ENCODE data around the gene POFUT1.
"Not testable (repeated sequence)": the region's sequence is repeated elsewhere in the genome, so short reads cannot be mapped to it uniquely, and the experiment has no call there.

The POFUT1 gene

GRCh38 chr20:32274359-32274758 lies 66.7 kb downstream of the POFUT1 start:
- peak in 1 of 2 donors; percentile 3 for DNase-seq
- no peaks in the 10 kb centered on the region for H3K9me3 ChIP-seq
- H3K27me3 ChIP-seq: peaks cover 0 to 23% of the 10 kb centered on the region in 2 donors
- H3K4me1 ChIP-seq: peaks cover 0 to 19% (median 13%) of the 10 kb centered on the region in 4 donors
- H3K36me3 ChIP-seq: no peaks in the 10 kb centered on the region
- H3K4me3 ChIP-seq: no peak overlapping the region
- TF ChIP-seq CTCF (IDR thresholded peaks at IDR 0.05): no peak
- H3K27ac ChIP-seq: no peak overlapping the region
- intact Hi-C loops (cut with DNase I; ENCODE audit: low total_unique reads): no loop called here

- H3K9me3 ChIP-seq; H3K4me3 ChIP-seq; DNase-seq; H3K36me3 ChIP-seq; H3K27ac ChIP-seq; intact Hi-C loops (cut with DNase I; ENCODE audit: low total_unique reads): not testable (repeated sequence)
- Histone ChIP-seq H3K27me3 (peaks cover 0 to 23% of the 10 kb centered on the region in 2 donors), H3K4me1 (peaks cover 0 to 19% (median 13%) of the 10 kb centered on the region in 4 donors)
Observed at GRCh38 chr20:32275163-32275562, 67.5 kb downstream of the POFUT1 start.

- intact Hi-C loops (cut with DNase I; ENCODE audit: low total_unique reads): no loop called here
Observed at GRCh38 chr20:32277361-32278198, 69.9 kb downstream of the POFUT1 start, which contains the start of gene KIF3B. Gene KIF3B, plus strand, starts transcription at chr20:32277651. Its CDS starts 32,127 bp downstream, at chr20:32309778.

GRCh38 chr20:32278199-32278643 lies 70.5 kb downstream of the POFUT1 start:
- peak overlapping the region; percentile 79 to 85 for H3K4me3 ChIP-seq
- intact Hi-C loops (cut with DNase I; ENCODE audit: low total_unique reads): no loop called here
- H3K27ac ChIP-seq: peak overlapping the region; percentile 76 to 79
- H3K27me3 ChIP-seq: no peaks in the 10 kb centered on the region
- H3K9me3 ChIP-seq: no peaks in the 10 kb centered on the region
- H3K4me1 ChIP-seq: peaks cover 0 to 23% (median 13%) of the 10 kb centered on the region in 4 donors
- no peaks in the 10 kb centered on the region for H3K36me3 ChIP-seq
- TF ChIP-seq CTCF (IDR thresholded peaks at IDR 0.05): no peak
- peak in 1 of 2 donors; percentile 43 for DNase-seq

More at GRCh38 chr20:32277361-32278198, 69.9 kb downstream of the POFUT1 start, which contains the start of gene KIF3B:
- Histone ChIP-seq H3K27me3 (peaks cover 0 to 2% of the 10 kb centered on the region in 2 donors), H3K4me1 (peaks cover 0 to 22% (median 13%) of the 10 kb centered on the region in 4 donors), H3K4me3 (peak within 1 kb of the TSS; percentile 79 to 85), H3K9me3 (no peaks in the 10 kb centered on the region), H3K36me3 (no peaks in the 10 kb centered on the region), H3K27ac (peak within 1 kb of the TSS; percentile 76 to 79)
- DNase-seq: peak; percentile 87 to 91
- TF ChIP-seq CTCF (IDR thresholded peaks at IDR 0.05): no peak

GRCh38 chr20:32281711-32282110 lies 74.0 kb downstream of the POFUT1 start:
- intact Hi-C loops (cut with DNase I; ENCODE audit: low total_unique reads): no loop called here
- H3K4me3 ChIP-seq: no peak overlapping the region
- TF ChIP-seq CTCF (IDR thresholded peaks at IDR 0.05): no peak
- no peaks in the 10 kb centered on the region for H3K9me3 ChIP-seq
- H3K4me1 ChIP-seq: peaks cover 0 to 31% (median 22%) of the 10 kb centered on the region in 4 donors
- H3K27ac ChIP-seq: no peak overlapping the region
- DNase-seq: peak in 1 of 2 donors; percentile 9
- no peaks in the 10 kb centered on the region for H3K36me3 ChIP-seq
- H3K27me3 ChIP-seq: no peaks in the 10 kb centered on the region

GRCh38 chr20:32282461-32282860 lies 74.8 kb downstream of the POFUT1 start:
- intact Hi-C loops (cut with DNase I; ENCODE audit: low total_unique reads): no loop called here

More at GRCh38 chr20:32282461-32282860, 74.8 kb downstream of the POFUT1 start:
- no peaks in the 10 kb centered on the region for H3K27me3 ChIP-seq
- H3K36me3 ChIP-seq: no peaks in the 10 kb centered on the region
- no peak overlapping the region for H3K27ac ChIP-seq
- TF ChIP-seq CTCF (IDR thresholded peaks at IDR 0.05): no peak
- no peak overlapping the region for H3K4me3 ChIP-seq
- peak in 1 of 2 donors; percentile 55 for DNase-seq
- peaks cover 0 to 25% (median 19%) of the 10 kb centered on the region in 4 donors for H3K4me1 ChIP-seq
- no peaks in the 10 kb centered on the region for H3K9me3 ChIP-seq
